K562 (cell line): ENCODE measurements around the gene ZNF276. TPM values are rescaled to one million over a fixed set of nuclear protein-coding genes. Genes with fewer than 3 reads are reported as not detected.
A peak's percentile ranks its signal among the peaks of the same experiment; 100 is the strongest.

Experiments
- ATF7 ChIP-seq: fragments of 450-650 bp; IDR thresholded peaks from 2 replicates; pipeline ENCODE4 v1.7.1; 2014; ENCODE audit warnings: mild to moderate bottlenecking, moderate library complexity
- ETV5 ChIP-seq: sonication (generic); formaldehyde crosslinking; IDR thresholded peaks from 2 replicates; pipeline ENCODE4 v1.4.0; 2020; ENCODE audit warnings: low read depth, mild to moderate bottlenecking, missing genetic modification reagents
- POLR2G ChIP-seq: fragments of 200-400 bp; formaldehyde crosslinking; IDR thresholded peaks from 2 replicates; pipeline ENCODE4 v1.6.1; 2017; ENCODE audit warnings: low read depth, mild to moderate bottlenecking, antibody characterized with exemption, low read length, moderate library complexity
- RBFOX2 ChIP-seq: fragments of 200-400 bp; formaldehyde crosslinking; IDR thresholded peaks from 2 replicates; pipeline ENCODE4 v1.6.1; 2017; ENCODE audit warnings: low read depth, mild to moderate bottlenecking, low read length, moderate library complexity
- SUPT5H ChIP-seq: fragments of 450-650 bp; IDR thresholded peaks from 2 replicates; pipeline ENCODE4 v1.6.1; 2016
- YBX1 ChIP-seq: fragments of 450-650 bp; IDR thresholded peaks from 2 replicates; pipeline ENCODE4 v1.7.1; 2016; ENCODE audit warnings: mild to moderate bottlenecking
- ZNF212 ChIP-seq: fragments of 450-650 bp; formaldehyde crosslinking; IDR thresholded peaks from 2 replicates; pipeline ENCODE4 v1.4.0; 2020; ENCODE audit warnings: mild to moderate bottlenecking
- ZNF444 ChIP-seq: fragments of 250-450 bp; sonication (Bioruptor Pico); IDR thresholded peaks from 2 replicates; pipeline ENCODE4 v1.4.0; 2020; ENCODE audit warnings: mild to moderate bottlenecking, moderate library complexity
- polyA plus RNA-seq, 8 experiments: library from polyadenylated mRNA; depleted of rRNA in 4 of 8; stranded (reverse) in 5 of 8; unstranded in 3 of 8; fragments of >200 nt; fragmentation: Nextera tagmentation in 2 of 8; fragmentation: Illumina TruSeq in 1 of 8; extraction: Ambion mirVana in 2 of 8; extraction: Trizol in 1 of 8; gene quantifications; 2 replicates each; pipeline versions ENCODE4 v1.2.1 to v1.2.3, GENCODE V29; 2011 to 2014; ENCODE audit warnings: inconsistent platforms in 1 of 8, missing spikeins in 1 of 8
- total RNA-seq, 7 experiments: library from RNA; depleted of rRNA in 6 of 7; stranded (reverse); fragments of >200 nt in 6 of 7; fragmentation: Illumina TruSeq in 2 of 7; extraction: Trizol in 2 of 7; gene quantifications; 2 replicates each; pipeline versions ENCODE4 v1.2.1 to v1.2.3, GENCODE V29; 2011 to 2021; ENCODE audit warnings: low replicate concordance in 1 of 7
- TF ChIP-seq, protein P1 (sequence below): fragments of 450-650 bp; IDR thresholded peaks from 2 replicates; pipeline ENCODE4 v1.6.1; 2016; ENCODE audit warnings: low read depth, mild to moderate bottlenecking, moderate library complexity
- TF ChIP-seq, protein P2 (sequence below): sonication (generic); formaldehyde crosslinking; IDR thresholded peaks from 2 replicates; pipeline ENCODE4 v1.8.0; 2022; ENCODE audit warnings: missing genetic modification reagents, mild to moderate bottlenecking, borderline replicate concordance
- TF ChIP-seq, protein P3 (sequence below): sonication (generic); formaldehyde crosslinking; IDR thresholded peaks from 2 replicates; pipeline ENCODE4 v1.8.0; 2023; ENCODE audit warnings: missing genetic modification reagents, mild to moderate bottlenecking, borderline replicate concordance

The ZNF276 gene
- total and polyA plus RNA-seq, 9 of the 15 experiments (the other 6 are each of a cell fraction or from before 2014, with no cell fraction given), result 0.49 to 43.9 (median 15.8) TPM

DNA sequence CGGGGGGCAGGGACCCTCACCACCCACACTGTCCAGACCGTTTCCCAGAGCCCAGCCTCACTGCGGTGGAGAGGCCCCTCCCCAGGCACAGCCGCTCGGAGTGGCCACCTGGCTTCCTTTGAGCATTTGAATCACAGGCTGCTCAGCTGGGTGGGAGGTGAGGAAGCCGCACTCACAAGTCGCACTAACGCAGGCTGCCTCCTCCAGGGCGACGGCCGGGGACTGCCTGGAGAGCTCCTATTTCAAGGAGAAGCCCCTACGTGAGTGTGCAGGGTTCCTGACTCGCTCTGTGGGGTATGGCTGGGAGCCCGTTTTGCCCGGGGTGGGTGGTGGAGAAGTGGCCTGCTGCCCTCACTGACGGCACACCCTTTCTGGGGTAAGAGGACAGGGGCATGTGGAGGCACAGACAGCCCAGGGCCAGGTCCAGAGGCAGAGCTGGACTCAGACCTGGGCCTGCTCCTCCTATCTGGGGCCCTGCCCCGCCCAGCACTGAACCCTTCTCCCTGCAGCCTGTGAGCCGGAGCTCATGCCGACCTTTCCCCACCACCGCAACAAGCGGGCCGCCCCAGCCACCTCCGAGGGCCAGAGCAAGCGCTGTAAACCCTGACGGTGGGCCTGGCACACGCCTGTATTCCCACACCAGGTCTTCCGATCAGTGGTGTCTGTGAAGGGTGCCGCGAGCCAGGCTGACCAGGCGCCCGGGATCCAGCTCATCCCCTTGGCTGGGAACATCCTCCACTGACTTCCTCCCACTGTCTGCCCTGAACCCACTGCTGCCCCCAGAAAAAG, 26.1 kb upstream of the ZNF276 start (continued):
- TF ChIP-seq, protein P1, sequence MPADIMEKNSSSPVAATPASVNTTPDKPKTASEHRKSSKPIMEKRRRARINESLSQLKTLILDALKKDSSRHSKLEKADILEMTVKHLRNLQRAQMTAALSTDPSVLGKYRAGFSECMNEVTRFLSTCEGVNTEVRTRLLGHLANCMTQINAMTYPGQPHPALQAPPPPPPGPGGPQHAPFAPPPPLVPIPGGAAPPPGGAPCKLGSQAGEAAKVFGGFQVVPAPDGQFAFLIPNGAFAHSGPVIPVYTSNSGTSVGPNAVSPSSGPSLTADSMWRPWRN, result no peak
- TF ChIP-seq POLR2G (peak; percentile 77), YBX1 (no peak), ATF7 (no peak), SUPT5H (peak; percentile 48), RBFOX2 (peak; percentile 67), ETV5 (CRISPR knock-in tag) (no peak), ZNF212 (CRISPR knock-in tag) (no peak), ZNF444 (CRISPR knock-in tag) (no peak)
- TF ChIP-seq, protein P2, sequence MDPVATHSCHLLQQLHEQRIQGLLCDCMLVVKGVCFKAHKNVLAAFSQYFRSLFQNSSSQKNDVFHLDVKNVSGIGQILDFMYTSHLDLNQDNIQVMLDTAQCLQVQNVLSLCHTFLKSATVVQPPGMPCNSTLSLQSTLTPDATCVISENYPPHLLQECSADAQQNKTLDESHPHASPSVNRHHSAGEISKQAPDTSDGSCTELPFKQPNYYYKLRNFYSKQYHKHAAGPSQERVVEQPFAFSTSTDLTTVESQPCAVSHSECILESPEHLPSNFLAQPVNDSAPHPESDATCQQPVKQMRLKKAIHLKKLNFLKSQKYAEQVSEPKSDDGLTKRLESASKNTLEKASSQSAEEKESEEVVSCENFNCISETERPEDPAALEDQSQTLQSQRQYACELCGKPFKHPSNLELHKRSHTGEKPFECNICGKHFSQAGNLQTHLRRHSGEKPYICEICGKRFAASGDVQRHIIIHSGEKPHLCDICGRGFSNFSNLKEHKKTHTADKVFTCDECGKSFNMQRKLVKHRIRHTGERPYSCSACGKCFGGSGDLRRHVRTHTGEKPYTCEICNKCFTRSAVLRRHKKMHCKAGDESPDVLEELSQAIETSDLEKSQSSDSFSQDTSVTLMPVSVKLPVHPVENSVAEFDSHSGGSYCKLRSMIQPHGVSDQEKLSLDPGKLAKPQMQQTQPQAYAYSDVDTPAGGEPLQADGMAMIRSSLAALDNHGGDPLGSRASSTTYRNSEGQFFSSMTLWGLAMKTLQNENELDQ (CRISPR knock-in tag), result no peak
- TF ChIP-seq, protein P3, sequence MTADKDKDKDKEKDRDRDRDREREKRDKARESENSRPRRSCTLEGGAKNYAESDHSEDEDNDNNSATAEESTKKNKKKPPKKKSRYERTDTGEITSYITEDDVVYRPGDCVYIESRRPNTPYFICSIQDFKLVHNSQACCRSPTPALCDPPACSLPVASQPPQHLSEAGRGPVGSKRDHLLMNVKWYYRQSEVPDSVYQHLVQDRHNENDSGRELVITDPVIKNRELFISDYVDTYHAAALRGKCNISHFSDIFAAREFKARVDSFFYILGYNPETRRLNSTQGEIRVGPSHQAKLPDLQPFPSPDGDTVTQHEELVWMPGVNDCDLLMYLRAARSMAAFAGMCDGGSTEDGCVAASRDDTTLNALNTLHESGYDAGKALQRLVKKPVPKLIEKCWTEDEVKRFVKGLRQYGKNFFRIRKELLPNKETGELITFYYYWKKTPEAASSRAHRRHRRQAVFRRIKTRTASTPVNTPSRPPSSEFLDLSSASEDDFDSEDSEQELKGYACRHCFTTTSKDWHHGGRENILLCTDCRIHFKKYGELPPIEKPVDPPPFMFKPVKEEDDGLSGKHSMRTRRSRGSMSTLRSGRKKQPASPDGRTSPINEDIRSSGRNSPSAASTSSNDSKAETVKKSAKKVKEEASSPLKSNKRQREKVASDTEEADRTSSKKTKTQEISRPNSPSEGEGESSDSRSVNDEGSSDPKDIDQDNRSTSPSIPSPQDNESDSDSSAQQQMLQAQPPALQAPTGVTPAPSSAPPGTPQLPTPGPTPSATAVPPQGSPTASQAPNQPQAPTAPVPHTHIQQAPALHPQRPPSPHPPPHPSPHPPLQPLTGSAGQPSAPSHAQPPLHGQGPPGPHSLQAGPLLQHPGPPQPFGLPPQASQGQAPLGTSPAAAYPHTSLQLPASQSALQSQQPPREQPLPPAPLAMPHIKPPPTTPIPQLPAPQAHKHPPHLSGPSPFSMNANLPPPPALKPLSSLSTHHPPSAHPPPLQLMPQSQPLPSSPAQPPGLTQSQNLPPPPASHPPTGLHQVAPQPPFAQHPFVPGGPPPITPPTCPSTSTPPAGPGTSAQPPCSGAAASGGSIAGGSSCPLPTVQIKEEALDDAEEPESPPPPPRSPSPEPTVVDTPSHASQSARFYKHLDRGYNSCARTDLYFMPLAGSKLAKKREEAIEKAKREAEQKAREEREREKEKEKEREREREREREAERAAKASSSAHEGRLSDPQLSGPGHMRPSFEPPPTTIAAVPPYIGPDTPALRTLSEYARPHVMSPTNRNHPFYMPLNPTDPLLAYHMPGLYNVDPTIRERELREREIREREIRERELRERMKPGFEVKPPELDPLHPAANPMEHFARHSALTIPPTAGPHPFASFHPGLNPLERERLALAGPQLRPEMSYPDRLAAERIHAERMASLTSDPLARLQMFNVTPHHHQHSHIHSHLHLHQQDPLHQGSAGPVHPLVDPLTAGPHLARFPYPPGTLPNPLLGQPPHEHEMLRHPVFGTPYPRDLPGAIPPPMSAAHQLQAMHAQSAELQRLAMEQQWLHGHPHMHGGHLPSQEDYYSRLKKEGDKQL (CRISPR knock-in tag), result no peak
